ENCODE results near the gene HSF2. TPM values are rescaled to one million over a fixed set of nuclear protein-coding genes. Genes with fewer than 3 reads are reported as not detected.

The HSF2 gene
- total RNA-seq = 23.6 and 25.6 TPM in 2 replicates
- long read RNA-seq, transcript HSF2-202 (12 exons, 2,643 nt) = major isoform, 111 of 154 reads
- long read RNA-seq, transcript HSF2-201 (13 exons, 2,549 nt) = minor isoform, 25 of 154 reads
- long read RNA-seq, partial matches to known transcripts = 6 of 154 reads
- long read RNA-seq, other reads (novel, unspliced or antisense) = 10 of 154 reads

GRCh38 chr6:122399348-122400120 lies at the start of gene HSF2:
TSS of gene HSF2 (plus strand) at chr6:122399652. CDS start at chr6:122399738, 86 bp downstream.
- peaks cover 4% of the 10 kb centered on the region for H3K36me3 Mint-ChIP-seq (ENCODE audit: insufficient read depth)
- TF ChIP-seq CTCF (IDR thresholded peaks at IDR 0.05; ENCODE audit: unreplicated experiment) = peak; percentile 46
- H3K4me3 Mint-ChIP-seq (ENCODE audit: low read depth) = peak within 1 kb of the TSS; percentile 97
- peaks cover 4% of the 10 kb centered on the region for H3K27me3 Mint-ChIP-seq
- DNase-seq (ENCODE audit: low spot score, unreplicated experiment) = peak; percentile 89
- peak within 1 kb of the TSS; percentile 99 for H3K27ac Mint-ChIP-seq
- no peaks in the 10 kb centered on the region for H3K9me3 Mint-ChIP-seq (ENCODE audit: low read depth)
- peaks cover 14% of the 10 kb centered on the region for H3K4me1 Mint-ChIP-seq (ENCODE audit: low read depth)

- DNase-seq (ENCODE audit: low spot score, unreplicated experiment) = no peak
- Mint-ChIP-seq H3K27me3 (no peaks in the 10 kb centered on the region), H3K9me3 (ENCODE audit: low read depth) (no peaks in the 10 kb centered on the region), H3K4me3 (ENCODE audit: low read depth) (no peak overlapping the region), H3K4me1 (ENCODE audit: low read depth) (peaks cover 4% of the 10 kb centered on the region), H3K36me3 (ENCODE audit: insufficient read depth) (no peaks in the 10 kb centered on the region), H3K27ac (no peak overlapping the region)
- TF ChIP-seq CTCF (IDR thresholded peaks at IDR 0.05; ENCODE audit: unreplicated experiment) = no peak
These were observed 46.3 kb upstream of the HSF2 start for GRCh38 chr6:122352981-122353664.

- DNase-seq (ENCODE audit: low spot score, unreplicated experiment) = no peak
- Mint-ChIP-seq H3K27me3 (no peaks in the 10 kb centered on the region), H3K4me1 (ENCODE audit: low read depth) (no peaks in the 10 kb centered on the region), H3K4me3 (ENCODE audit: low read depth) (no peak overlapping the region), H3K9me3 (ENCODE audit: low read depth) (no peaks in the 10 kb centered on the region), H3K27ac (no peak overlapping the region), H3K36me3 (ENCODE audit: insufficient read depth) (no peaks in the 10 kb centered on the region)
- TF ChIP-seq CTCF (IDR thresholded peaks at IDR 0.05; ENCODE audit: unreplicated experiment) = no peak
These were observed 38.6 kb upstream of the HSF2 start for GRCh38 chr6:122360809-122361208.

- Mint-ChIP-seq H3K9me3 (ENCODE audit: low read depth) (no peaks in the 10 kb centered on the region), H3K4me1 (ENCODE audit: low read depth) (no peaks in the 10 kb centered on the region), H3K27me3 (no peaks in the 10 kb centered on the region), H3K27ac (no peak overlapping the region), H3K36me3 (ENCODE audit: insufficient read depth) (no peaks in the 10 kb centered on the region), H3K4me3 (ENCODE audit: low read depth) (no peak overlapping the region)
- DNase-seq (ENCODE audit: low spot score, unreplicated experiment) = no peak
- no peak for TF ChIP-seq CTCF (IDR thresholded peaks at IDR 0.05; ENCODE audit: unreplicated experiment)
These were observed 38.0 kb upstream of the HSF2 start for GRCh38 chr6:122361314-122361979.

Data from progenitor cell of endocrine pancreas (in vitro differentiated cells).